Measurements from ENCODE around the gene CDH15. TPM values are rescaled to one million over a fixed set of nuclear protein-coding genes. Genes with fewer than 3 reads are reported as not detected.

CDH15 gene
- total RNA-seq, 1 donor from 2014 or later, result 4.3 TPM

- ATAC-seq, result no peak
- no peak for DNase-seq (ENCODE audit: low spot score)
Observed at GRCh38 chr16:89197033-89197632, 25.6 kb downstream of the CDH15 start.

DNA sequence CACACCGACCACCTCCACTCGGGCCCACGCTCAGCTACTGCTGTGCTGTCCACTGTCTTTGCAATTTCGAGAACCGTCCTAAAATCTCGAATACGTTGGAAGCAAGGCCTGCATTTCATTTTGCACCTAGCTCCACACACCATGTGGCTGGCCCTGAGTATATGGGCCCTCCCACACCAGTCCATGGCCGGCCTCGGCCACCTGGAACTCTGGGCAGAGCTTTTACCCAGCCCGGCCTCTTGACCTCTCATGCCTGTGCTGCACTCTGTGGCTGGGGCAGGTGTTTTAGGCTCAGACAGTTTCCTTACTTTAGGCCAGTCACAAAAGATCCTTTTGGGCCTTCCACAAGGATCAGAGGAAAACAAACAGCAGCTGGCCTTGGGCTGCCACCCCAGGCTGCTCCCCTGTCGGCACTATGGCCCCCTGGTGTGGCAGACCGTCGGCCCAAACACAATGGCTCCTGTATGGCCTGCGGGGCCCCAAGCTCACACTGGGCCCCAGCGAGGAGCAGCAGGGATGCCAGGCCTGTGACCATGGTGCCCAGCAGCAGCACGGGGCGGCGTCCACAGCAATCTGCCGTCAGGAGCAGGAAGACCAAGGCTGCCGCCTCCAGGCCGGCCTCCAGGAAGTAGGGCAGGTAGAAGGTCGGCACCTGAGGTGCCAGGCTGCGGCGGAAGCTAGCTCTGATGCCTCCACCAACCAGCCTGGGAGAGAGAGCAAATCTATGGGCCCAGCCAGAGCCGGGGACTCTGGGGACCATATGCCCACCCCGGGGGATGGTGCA, 26.3 kb downstream of the CDH15 start:
- no peak for ATAC-seq
- no peak for DNase-seq (ENCODE audit: low spot score)

DNA sequence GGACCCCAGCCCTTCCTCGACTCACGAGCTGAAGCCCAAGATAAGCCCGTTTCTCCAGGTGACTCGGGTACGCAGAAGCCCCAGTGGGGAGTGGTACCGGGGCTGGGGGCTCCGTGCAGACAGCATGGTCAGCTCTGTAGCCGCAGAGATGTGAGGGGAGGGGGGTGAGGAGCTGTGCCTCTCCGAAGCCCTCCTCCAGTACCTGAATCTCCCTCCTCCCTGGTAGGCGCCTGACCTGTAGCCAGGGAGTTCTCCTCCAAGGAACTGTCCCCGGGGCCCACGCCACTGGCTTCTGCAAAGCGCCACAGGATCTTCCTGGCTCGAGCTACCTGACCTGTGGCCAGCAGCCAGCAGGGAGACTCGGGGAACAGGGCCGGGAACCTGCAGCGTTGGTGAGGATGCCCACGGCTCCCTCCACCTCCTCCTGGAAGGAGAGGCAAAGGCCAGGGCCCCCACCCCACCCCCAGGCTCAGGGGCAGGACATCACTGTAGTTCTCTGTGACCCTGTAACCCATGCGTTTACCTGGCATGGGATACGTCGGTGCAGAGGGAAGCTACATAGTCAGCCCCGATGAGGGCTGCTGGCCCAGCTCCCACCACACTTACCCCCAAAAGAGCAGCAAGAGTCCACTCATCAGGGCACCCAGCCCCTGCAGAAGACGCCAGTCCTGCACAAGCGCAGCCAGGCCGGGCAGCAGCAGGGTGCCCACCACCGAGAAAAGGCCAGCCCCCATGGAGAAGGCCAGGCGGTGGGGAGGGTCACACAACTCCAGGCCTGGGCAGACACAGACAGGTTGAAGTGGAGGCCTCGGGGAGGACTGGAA, 27.1 kb downstream of the CDH15 start:
- no peak for DNase-seq (ENCODE audit: low spot score)
- ATAC-seq, result no peak

DNA sequence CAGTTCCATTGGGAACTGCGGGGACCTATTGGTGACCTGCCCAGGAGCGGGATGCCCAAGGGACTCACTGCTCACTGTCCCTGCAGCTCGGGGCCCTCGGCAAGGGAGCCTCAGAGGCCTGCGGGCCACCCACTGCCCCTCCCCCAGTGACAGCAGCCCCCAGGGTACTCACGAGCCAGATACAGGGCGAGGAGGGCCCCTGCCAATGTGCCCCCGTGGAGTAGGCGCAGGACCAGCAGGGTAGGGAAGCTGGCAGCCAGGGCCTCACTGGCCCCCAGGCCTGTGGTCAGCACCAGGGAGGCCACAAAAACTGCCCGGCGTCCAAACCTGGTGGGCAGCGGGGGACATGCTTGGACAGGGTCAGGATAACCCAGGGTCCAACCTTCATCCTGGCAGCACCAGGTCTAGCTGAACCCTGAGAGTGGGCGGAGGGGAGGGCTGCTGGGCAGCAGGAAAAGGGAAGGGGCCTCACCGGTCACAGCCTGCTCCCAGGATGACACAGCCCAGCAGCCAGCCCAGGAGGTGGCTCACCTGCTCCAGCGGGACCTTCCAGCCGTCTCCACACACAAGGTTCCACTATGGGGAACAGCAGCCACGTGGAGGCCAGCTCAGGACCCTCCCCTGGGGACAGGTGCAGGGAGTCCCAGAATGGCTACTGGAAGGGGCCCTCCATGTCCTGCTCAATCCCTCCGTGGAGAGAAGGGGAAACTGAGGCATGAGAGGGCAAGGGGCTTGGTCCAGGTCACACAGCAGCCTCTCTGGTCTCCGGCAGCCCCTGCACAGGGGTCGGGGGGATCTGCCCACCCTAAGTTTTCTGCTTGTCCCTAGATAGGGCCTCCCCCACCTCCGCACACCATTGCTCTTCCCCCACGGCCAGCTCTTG, 27.9 kb downstream of the CDH15 start:
- DNase-seq (ENCODE audit: low spot score), result no peak
- ATAC-seq, result no peak

- ATAC-seq, result no peak
- no peak for DNase-seq (ENCODE audit: low spot score)
Observed at GRCh38 chr16:89200124-89200849, 28.7 kb downstream of the CDH15 start, which contains the start of gene SLC22A31. SLC22A31 (minus strand) TSS chr16:89200537; CDS start chr16:89200501, 36 bp downstream.

DNA sequence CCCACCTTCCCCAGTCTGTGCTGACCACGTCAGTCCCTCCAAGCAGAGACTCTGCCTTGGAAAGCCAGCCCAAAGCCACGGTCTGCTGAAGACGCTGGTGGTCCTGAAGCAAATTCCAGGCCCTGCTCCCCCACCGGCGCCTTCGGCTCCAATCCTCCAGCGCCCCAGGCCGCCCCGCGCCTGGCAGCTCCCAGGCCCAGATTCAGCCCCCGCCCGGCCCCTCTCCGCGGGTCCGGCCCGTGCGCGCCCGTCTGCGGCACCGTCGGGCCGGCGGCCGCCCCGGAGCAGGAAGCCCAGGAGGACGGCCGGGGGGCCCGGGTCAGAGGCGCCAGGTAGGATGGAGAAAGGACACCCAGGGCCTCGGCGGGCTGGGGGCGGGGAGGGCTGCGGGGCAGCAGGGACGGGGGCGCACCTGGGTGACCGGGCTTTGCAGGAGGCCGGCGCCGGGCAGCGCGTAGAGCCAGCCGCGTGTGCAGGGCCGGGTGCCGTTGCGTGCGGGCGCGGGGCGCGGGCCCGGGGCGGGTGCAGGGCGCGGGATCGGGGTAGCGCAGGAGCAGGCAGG, 29.4 kb downstream of the CDH15 start:
- ATAC-seq (no peak), DNase-seq (ENCODE audit: low spot score) (no peak)

DNA sequence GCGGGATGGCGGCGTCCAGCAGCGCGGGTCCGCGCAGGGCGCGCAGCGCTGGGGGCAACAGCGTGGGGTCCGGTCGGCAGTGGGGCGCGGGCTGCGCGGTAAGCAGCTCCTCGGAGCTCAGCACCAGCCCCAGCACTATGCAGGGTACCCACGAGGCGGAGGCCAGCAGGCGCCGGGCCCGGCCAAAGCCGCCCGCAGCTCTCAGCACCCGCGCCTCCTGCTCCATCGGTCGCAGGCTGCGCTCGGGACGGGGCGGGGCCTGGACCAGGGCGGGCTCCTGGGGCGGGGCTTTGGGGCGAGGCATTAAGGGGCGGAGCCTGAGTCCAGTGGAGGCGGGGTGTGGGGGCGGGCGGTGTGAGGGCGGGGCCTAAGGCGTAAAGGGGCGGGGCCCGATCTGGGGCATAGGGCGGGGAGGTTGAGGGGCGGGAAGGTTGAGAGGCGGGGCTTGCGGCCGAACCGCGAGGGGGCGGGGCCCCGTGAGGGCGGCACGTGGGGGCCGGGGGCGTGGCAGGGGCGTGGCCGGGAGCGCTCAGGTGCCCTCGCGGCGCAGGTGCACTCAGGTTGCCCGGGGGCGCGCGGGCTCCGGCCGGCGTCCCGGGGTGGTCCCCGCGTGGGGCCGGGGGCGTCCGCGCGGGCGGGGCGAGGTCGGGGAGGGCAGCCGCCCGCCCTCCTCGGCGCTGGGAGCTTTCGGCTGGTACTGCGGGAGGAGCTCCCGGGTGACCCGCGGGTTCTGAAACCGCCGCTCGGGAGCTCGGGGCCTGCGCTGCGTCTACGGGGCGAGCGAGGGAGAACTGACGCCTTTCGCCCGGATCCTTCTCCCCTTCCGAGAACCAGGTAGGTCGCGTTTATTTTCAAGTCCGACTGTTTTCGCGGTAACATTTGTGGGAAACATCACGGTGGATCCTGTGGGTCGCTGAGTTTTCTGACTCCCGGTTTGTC, 30.2 kb downstream of the CDH15 start:
- ATAC-seq (peak; percentile 79), DNase-seq (ENCODE audit: low spot score) (no peak)

DNA sequence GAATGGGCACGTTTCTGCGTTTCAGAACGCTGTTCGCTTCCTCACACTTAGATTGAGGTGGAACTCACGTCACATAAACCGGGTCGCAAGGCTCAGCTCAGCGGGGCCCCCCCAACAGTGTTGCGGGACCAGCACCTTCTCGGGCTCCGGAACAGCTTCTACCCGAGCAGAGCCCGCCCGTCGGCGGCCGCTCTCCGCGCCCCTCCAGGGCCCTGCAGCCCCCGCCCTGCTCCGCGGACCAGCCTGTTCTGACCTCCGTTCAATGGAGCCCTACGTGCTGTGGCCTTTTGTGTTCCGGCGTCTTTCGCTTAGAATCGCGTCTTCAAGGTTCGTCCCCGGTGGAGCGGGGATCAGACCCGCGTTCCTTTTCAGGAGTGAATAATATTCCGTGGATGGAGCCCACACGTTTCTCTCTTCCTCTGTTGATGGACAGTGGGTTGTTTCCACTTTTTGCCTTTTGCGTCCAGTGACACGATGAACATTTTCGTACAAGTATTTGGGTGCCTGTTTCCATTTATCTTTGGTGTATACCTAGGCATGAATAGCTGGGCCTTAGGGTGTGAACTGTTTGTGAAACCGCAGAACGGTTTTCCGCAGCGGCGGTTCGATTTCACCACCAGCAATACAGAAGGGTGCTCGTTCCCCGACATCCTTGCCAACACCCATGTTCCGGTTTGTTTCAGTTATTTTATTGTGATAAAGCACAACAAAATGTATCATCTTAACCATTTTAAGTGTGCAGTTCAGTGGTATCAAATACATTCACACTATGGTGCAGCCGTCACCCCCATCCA, 31.1 kb downstream of the CDH15 start:
- ATAC-seq, result no peak

GRCh38 chr16:89207993-89208392, 36.4 kb downstream of the CDH15 start:
- no peak for DNase-seq (ENCODE audit: low spot score)
- no peak for ATAC-seq

More for the DNA sequence above, 31.1 kb downstream of the CDH15 start:
- no peak for DNase-seq (ENCODE audit: low spot score)

GRCh38 chr16:89209522-89210044, 38.0 kb downstream of the CDH15 start:
- DNase-seq (ENCODE audit: low spot score), result no peak
- no peak for ATAC-seq

- DNase-seq (ENCODE audit: low spot score), result no peak
- no peak for ATAC-seq
Observed at GRCh38 chr16:89210165-89210903, 38.8 kb downstream of the CDH15 start.

DNA sequence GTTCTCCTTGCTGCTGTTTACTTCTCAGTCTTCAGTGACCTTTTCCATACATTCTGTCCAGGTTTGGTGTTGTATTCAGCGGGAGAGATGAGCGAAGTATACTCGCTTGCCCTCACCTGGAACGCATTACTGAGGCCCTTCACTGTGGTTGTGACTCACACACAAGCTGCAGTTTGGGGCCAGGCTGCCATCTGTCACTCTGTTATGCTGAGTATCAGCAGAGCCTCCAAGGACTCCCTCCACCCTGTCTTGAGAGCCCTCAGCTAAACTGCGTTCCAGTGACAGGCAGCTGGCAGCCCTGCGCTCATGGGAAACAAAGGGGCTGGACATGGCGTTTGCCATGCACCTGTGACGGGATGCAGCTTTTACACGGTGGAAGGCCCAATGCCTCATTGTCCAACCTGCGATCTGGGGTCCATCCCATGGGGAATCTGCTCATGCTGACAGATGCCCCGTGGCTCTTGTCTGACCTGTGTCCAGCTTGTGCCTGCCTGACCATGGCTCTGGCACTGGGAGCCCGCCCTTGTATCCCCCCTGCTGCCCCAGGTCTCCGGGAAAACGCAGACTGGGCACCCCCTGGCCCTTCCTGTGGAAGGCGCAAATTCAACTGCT, 39.5 kb downstream of the CDH15 start:
- ATAC-seq (no peak), DNase-seq (ENCODE audit: low spot score) (no peak)

DNA sequence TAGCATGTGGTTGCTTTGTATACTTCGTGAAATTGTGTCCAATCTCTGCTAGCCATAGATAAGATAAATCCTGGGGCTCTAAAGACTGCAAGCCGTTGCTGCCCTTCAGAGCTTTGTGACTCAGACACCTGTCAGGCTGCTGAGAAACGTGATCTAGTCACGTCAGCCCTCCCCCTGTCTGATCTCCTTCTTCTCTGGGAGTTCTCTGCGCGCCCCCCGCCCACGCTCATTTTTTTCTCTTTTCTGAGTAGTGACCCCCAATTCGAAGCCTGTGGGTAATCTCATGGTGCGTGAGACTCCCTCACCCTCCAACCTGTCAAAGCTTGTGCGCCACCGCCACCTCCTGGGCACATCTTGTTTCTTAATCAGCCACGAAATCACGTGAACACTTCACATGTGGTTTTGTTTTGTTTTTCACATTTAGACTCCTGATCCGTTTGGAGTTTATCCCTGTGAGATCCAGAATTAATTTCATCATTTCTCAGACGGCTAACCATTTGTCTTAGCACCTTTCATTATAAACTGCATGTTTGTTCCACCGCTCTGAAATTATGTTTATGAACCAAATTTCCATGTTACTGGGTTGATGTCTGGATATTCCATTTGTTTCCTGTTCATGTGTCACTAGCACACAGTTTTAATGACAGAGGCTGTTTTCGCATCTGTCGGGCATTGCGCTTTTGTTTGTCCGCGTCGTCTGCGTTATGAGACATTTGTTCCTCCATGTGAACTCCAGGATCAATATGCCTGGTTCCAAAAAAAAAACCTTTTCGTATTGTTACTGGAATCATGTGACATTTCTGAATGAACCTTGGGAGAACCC, 45.0 kb downstream of the CDH15 start:
- ATAC-seq (peak; percentile 79), DNase-seq (ENCODE audit: low spot score) (peak; percentile 79)

DNA sequence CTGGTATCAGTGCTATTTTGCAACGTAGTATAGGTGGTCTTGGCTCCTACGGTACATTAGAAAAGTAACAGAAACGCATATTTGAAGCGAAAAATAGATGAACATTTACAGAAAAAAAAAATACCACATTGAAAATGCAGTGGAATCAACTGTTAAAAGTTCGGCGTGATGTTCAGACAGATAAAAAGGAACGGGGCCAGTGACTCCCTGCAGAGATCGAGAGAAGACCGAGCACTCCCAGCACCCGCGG, 45.5 kb downstream of the CDH15 start:
- DNase-seq (ENCODE audit: low spot score) (no peak), ATAC-seq (no peak)

DNA sequence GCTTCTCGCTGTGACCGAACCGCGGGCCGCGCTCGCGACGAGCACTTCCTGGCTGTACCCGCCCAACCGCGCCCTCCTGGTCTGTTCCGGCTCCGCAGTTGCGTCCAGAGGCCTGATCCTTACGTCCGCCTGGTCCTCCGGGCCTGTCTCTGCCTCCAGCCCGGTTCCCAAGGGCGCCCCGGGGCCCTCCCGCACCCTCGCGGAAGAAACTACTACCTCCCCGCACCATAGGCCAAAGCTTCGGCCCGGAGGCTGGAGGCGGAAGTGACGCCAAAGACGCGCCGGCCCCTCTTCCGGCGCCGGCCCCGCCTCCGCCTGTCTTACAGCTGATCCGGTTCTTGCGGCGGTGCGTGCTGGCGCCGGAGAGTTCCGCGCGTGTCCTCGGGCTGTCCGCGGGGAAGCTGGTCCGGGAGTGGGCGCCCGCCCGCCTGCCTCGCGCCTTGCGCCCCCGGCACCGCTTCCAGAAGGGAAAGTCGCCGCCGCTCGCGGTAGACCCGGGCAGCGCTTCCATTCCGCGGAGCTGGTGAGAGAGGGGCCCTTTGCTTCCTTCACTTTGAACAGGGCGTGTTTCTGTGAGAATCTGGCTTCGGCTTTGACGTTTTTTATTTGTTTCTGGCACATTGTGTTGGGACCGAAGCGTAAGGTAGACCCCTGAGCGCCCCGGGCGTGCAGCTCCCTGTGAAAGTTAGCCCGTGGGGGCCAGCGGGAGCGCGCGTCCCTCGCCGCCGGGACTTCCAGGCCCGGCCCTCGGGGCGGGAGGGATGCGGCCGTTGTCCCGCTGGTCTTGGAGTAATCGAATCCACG, 46.0 kb downstream of the CDH15 start, which contains the start of gene ZNF778:
TSS of gene ZNF778 (plus strand) at position 316 of the 804 bp plus-strand sequence. CDS start 3,425 bp downstream, outside the sequence.
- DNase-seq (ENCODE audit: low spot score), result peak; percentile 86
- ATAC-seq, result peak; percentile 94
